ENCODE measurements around the gene MAL.

GRCh38 chr2:95048825-95049682, 23.5 kb downstream of the MAL start:
- TF ChIP-seq CTCF (IDR thresholded peaks at IDR 0.05; ENCODE audit: poor library complexity) (no peak), EZH2 (IDR thresholded peaks at IDR 0.05; ENCODE audit: borderline replicate concordance) (no peak)

Measured in hepatocyte (in vitro differentiated cells).